Left kidney (tissue), 2 donors: ENCODE data around the gene RBMS3. TPM values are rescaled to one million over a fixed set of nuclear protein-coding genes. Genes with fewer than 3 reads are reported as not detected.
"Not testable (repeated sequence)": the region's sequence is repeated elsewhere in the genome, so short reads cannot be mapped to it uniquely, and the experiment has no call there.

Experiments
- DNase-seq: peaks from one replicate; pipeline ENCODE4 v3.0.0-alpha.2; 2013
- polyA plus RNA-seq: library from polyadenylated mRNA; unstranded; fragments of 120-200 nt; gene quantifications from one replicate; pipeline ENCODE4 v1.2.1, GENCODE V29; 2013; ENCODE audit not compliant: insufficient read length

Gene RBMS3
- polyA plus RNA-seq, 1 donor, result 15.4 TPM

DNA sequence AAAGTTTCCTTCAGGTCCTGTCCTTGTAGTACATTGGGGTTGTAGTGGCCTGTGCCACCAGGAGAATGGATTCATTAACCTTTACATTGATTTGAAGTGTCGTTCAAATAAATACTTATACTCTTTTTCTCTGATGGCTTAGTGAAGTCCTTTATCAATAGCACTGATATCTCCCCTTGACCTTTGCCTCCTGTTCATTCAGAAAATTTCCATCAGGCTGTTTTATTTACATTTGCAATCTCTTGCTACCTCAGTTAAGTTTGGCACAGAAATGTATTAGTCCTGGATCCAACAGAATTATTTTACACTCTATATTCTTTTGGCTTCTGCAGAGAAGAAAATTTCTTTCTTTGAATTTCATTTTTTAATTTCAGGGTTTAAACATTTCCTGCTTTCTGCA lies 497.0 kb downstream of the RBMS3 start:
- DNase-seq, result no peak

DNA sequence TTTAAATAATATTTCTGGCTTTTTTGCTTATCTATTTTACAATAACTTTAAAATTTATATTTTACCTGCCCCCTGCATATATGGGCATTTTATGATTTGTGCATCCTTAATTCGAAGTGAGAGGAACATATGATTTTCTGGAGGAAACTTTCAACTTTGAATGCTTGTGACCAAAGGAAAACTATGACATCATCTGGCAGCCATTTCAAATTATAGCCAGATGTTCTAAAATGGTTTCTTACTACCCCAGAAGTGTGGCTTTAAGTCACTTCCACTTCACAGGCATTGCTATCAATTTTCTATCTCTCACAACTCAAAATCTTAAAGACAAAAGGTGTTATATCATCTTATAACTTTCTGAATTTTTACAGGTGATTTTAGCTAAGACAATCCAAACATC lies 508.8 kb downstream of the RBMS3 start:
- no peak for DNase-seq

DNA sequence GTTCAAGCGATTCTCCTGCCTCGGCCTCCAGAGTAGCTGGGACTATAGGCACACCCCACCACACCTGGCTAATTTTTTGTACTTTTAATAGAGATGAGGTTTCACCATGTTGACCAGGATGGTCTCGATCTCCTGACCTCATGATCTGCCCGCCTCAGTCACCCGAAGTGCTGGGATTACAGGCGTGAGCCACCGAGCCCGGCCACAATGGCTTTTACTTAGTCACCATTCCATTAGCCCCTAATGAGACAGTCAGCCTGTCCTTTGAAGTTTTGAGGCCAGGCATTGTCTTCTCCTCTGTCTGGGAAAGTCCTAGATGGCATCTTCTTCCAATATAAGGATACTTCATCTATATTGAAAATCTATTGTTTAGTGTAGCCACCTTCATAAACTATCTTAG lies 515.9 kb downstream of the RBMS3 start:
- no peak for DNase-seq

DNA sequence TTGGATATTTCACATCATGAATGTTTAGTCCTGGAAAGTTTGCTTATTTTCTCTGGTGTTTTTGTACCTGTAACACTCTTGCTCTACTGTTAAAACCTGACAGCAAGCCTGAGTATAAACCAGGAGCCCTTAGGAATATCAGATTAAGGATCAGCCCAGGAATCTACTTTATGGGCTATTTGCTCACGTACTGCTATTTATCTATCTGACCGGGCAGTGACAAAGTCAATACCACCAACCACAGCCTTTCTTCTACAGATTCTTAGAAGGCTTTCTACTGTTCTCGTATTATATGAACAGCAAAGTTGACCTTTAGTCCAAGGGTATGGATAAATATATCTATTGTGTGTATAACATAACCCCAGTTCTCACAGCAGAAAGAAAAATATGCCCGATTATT lies 521.2 kb downstream of the RBMS3 start:
- DNase-seq, result no peak

DNA sequence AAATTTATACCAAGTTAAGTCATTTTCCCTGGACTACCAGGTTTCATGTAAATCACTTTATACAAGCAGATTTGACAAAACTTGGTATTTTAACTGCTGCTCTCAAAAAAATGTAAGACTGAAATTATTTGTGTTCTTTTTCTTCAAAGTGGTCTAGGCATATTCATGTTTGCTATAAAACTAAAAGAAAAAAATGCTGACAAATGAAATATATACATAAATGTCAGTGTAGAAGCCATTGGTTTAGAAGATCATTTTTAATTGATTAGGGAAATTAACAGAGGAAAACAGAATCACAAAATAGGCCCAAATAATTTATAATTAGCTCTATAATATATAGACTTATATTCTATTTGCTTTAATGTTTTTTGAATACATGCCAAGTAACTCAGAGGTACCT lies 523.2 kb downstream of the RBMS3 start:
- DNase-seq, result no peak

DNA sequence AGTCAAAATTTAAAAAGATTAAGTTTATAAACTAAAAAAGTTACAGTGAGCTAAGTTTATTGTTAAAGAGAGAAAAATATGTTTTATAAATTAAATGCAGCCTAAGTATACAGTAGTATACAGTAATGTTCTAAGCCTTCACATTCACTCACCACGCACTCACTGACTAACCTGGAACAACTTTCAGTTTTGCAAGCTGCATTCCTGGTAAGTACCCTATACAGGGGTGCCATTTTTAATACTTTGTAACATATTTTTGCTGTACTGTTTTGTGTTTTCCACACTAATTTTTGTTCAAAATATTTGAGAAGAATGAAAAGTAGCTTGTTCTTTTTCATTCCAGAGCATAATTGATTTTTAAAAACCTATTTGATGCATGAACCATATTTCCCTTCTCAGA lies 524.9 kb downstream of the RBMS3 start:
- DNase-seq, result no peak

DNA sequence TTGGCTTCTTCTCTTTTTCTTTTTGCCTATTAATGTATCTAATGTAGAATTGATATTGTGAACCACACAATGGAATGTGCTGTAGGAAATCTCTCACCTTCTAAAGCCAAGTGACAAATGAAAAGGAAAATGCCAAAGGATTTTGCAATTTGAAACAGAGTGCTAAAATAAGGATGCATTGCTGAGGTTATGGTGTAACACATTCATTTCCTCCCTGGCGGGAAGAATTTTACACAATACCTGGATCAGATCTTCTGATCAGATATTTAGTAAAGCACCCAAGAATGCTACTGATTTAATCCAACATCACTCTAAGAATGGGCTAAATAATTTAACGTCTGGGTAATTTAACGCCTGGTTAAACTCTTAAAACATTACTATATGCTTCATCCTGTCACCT lies 527.5 kb downstream of the RBMS3 start:
- DNase-seq, result not testable (repeated sequence)

DNA sequence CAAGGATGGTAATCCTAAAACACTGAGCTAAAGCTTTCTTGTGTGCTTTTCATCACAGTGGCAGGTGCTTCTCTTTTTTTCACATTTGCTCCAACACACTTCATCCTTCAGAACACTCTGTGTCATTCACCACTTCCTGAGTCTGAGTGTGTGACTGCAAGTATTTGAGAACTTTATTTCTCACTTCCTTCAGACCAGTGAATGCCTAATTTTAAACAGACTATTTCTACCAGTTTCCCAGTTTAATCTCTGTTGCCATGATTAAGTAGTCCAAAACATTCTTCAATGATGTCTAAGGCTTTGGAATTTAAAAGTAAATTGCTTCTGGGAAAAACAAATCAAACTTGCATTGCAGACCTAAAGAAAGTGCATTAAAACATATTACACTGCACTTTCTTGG lies 541.2 kb downstream of the RBMS3 start:
- DNase-seq, result no peak

DNA sequence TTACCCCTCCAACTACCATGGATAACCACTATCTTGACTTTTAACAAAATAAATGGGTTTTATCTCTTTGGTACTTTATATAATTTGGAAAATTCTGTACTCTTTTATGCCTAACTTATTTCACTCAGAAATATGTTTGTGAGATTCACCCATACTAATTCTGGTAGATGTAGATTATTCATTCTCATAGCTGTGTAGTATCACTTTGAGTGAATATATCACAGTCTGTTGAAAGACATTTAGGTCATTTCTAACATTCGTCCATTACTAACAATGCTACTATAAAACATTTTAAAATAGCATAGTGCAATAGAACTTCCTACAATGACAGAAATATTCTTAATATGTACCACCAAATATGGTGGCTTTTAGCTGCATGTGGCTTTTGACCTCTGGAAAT lies 542.4 kb downstream of the RBMS3 start:
- no peak for DNase-seq

DNA sequence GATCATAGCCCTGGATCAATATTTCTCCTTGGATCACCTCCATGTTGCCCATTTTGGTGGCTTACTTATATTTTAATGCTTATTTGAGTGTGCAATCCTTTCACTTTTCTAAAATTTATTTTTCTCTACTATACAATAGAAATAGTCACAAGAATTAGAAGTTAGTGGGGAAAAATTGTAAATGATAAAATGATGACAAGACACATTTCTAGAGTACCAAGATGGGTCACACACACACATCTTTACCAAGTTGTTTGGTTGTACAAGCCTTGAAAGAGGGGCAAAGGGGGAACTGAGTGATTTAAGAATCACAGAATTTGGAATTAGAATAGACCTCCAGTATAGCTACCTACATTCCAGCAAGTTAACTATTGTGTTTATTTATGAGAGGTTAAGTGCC lies 545.8 kb downstream of the RBMS3 start:
- DNase-seq, result no peak

DNA sequence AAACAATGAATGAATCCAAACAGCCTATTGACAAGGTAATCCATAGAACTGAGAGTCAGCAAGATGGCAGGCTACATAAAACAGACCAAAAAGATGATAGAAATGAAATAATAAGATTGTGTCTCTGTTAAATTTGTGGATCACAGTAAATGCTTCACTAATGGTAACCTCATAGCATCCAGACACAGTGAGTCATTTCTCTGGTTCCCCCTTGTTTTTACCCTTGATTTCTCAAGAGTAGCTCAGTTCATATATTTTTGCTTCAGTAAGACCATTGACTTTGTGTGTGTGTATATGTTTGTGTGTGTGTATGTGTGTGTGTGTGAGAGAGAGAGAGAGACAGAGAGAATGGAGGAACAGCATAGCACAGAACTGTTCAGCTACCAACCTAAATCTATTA lies 546.9 kb downstream of the RBMS3 start:
- DNase-seq, result no peak

DNA sequence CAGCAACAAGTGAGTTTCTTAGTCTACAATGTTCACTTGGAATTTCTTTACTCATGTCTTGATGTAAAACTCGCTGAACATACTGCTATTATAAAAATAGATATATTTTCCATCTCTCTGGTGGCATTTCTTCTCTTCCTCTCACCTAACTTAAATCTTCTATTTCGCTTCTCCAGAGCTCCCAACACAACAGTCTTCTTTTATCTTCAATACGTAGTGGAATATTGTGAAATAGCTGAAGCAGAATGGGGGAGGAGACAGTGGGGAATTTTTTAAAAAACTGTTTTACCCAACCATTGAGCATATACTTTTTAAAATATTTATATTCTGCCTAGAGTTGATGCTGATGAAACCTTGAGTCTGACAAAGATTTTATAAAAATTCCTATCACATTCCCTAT lies 548.5 kb downstream of the RBMS3 start:
- DNase-seq, result no peak

DNA sequence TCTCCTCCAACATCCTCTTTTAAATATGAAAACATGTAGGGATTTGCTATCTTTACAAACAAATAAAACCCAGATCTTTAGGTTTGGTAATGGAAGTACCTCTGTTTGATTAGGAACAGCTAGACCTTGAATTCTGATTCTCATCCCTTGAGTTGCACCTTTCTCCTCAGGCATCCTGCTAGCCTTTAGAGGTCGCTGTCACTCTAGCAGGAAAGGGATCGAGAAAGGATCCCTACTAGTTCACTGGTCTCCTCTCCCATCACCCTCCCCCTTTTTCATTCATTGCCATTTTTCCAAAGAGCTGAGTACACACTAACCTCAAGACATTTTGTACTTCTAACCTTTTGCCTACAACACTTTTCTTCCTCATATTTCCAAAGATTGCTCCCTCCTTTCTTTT lies 569.8 kb downstream of the RBMS3 start:
- no peak for DNase-seq

DNA sequence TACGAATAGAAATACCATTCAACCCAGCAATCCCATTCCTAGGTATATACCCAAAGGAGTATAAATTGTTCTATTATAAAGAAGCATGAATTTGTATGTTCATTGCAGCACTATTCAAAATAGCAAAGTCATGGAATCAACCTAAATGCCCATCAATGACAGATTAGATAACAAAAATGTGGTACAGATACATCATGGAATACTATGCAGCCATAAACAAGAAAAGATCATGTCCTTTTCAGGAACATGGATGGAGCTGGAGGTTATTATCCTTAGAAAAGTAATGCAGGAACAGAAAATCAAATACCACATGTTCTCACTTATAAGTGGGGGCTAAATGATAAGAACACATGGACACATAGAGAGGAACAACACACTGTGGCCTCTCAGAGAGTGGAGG lies 571.9 kb downstream of the RBMS3 start:
- DNase-seq, result no peak

DNA sequence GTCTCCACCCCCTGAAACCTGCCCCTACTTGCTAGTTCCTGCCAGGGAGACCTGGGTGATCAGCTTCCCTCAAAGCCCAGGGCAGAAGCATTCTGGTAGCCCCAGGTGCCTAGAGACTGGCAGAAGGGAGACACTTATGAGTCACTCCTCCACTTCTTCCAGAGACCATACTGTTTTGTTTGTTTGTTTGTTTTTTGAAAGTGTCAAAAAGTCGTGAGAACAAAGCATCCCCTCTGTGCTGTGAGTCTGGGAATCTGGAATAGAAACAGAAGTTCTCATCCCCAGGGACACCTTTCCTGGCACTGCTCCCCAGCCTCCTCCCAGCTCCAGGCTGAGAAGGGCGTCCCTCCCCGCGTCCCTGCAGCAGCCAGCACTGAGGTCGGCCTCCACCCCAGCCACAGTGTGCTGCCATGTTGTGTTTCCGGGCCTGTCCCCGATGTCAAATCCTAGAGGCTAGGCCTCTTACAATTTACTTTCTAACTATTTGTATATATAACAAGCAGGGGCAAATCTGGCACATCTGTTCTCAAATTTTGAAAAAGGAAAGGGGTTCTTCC lies 573.0 kb downstream of the RBMS3 start:
- DNase-seq, result no peak

DNA sequence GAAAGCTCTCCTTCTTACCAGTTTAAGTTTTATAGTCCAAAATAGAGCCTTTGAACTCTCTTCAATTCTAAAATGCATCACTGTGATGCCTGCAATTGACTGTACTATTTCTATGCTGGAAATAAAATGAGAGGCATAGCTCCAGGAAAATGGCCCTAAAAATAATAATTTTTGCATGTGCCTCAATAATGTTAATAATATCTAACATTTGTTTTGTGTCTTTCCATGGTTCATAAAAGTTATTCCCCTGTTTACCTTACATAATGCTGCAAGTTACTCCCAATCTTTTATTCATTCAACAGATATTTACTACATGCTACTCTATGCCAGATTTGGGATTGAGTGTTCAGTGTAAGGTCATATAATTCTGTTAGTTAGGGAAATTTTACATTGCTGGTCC lies 574.0 kb downstream of the RBMS3 start:
- DNase-seq, result no peak

DNA sequence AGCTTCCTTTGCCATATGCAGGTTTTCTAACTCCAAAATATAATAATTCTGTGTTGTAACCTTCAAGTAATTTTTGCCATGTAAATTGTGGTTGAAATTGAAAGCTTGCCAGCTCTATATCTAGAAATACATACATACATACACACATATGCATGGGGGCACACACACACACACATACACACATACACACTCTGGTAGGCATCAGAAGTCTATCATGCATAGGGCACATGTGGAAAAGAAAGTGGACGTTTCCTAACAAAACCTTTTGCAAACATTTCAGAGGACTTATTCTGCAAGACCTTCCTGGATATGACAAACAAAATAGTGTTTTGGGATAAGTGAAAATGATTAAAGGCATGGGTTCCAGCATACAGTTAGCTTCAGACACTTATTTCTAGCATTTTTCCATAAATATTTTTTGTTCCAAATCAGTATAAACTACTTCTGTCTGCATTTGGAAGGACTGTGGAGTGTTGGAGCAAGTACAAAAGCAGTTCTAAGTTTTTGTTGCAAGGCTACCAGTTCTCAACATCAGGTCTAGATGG lies 578.9 kb downstream of the RBMS3 start:
- no peak for DNase-seq

DNA sequence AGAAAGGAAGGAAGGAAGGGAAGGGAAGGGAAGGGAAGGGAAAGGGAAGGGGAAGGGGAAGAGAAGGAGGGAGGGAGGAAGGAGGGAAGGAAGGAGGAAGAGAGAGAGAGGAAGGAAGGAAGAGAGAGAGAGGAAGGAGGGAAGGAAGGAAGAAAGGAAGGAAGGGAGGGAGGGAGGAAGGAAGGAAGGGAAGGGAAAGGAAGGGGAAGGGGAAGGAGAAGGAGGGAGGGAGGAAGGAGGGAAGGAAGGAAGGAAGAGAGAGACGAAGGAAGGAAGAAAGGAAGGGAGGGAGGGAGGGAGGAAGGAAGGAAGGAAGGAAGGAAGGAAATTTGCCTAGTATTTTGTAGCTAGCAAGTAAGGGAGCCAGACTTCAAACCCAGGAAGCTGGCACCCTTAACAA lies 583.9 kb downstream of the RBMS3 start:
- no peak for DNase-seq

DNA sequence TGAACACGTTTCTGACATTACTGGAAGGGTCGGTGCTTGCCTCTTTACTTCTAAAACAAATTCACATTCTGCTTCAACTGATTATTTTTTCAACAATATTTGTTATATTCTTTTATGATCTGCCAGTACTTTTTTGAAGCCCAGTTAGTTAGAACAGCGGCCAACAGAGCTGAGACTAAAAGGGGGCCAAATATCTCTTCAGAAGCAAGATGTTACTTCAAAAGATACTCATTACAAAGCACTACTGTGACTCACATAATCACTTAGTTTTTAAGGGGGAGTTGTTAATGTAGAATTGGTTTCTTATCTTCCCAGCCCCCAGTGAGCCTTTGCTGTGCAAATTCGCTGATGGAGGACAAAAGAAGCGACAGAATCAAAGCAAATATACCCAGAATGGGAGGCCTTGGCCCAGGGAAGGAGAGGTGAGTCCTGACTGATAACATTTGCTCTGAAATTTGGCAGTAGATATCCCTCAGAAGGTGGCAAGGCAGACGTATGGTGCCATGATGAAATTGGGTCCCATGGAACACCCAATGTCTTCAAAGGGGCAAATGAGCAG lies 587.8 kb downstream of the RBMS3 start:
- DNase-seq, result no peak

DNA sequence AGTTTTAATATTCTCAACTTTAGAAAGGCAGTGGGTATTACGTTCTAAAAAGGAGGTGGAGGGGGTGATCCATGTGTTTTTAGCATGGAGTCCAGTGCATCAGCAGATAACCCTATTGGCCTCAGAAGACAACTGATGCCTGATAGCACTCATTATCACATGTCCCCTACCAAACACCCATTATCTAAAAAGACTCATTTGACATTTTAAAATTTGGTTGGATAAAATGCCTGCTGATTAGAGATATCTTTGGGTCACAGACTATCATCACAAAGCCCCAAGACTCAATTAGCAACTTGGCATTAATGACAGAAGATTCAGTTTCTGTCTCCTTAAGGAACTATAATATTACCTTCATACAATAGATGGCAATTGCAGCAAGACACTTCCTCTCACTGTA lies 589.3 kb downstream of the RBMS3 start:
- DNase-seq, result no peak

DNA sequence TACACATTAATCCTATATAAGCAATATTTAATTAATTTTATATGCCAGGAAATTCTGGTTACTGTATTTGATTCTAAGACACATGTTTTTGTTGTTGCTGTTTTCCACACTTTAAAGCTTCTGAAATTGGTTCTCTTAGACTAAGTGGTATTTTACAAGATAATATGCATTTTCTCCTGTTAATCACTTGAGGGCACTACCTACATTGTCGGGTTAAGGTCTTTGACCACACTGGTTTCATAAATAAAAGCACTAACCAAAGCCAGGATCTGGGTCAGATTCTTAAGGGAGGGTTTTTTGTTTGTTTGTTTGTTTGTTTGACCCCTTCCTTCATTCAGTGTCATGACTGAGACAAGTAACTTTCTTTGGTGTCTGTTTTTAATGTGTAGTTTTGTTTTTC lies 590.2 kb downstream of the RBMS3 start:
- no peak for DNase-seq

DNA sequence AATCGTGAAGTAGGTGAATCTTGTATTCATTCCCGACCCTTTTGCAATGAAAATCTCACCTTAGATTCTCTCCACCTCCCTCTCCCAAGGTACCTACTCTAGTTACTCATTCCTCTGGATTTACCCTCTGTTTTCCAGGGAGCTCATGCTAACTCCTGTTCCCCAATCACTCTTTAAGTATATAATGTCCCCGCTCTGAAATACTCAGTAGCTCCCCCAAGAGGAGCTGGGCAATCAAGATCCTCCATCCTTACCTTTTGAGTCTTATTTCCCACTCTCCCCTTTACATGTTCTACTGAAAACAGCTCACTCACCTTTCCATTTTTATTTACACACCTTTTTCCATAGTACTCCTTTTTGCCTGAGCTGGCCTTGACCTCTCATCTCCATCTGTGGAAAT lies 599.9 kb downstream of the RBMS3 start:
- no peak for DNase-seq

DNA sequence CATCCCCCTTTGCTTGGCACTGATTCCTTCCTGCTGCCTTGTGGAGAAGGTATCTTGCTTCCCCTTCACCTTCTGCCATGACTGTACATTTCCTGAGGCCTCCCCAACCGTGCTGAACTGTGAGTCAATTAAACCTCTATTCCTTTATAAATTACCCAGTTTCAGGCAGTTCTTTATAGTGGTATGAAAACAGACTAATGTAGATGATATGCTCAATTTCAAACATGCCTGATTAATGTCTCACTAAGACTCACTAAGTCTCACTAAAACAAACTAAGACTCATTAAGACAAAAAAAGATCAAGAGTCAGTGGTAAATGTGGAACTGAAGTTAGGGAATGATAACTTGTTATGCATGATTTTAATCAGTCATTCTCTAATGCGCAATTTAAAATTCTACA lies 606.6 kb downstream of the RBMS3 start:
- no peak for DNase-seq

DNA sequence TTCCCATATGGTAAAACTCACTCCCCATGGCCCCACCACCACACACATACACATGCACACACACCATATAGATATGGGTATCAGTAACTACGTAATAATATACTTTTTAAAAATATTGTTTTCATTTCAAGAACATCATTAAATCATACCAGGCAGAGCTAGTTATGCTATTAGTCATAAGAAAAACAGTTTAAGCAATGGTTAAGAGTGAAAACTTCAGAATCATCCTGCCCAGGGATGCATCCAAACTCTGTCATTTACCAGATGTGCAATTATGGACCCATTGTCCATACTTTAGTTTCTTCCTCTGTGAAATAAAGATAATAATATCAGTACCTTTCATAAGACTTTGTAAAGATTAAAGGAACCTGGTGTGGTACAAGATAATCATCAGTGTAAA lies 608.3 kb downstream of the RBMS3 start:
- no peak for DNase-seq

DNA sequence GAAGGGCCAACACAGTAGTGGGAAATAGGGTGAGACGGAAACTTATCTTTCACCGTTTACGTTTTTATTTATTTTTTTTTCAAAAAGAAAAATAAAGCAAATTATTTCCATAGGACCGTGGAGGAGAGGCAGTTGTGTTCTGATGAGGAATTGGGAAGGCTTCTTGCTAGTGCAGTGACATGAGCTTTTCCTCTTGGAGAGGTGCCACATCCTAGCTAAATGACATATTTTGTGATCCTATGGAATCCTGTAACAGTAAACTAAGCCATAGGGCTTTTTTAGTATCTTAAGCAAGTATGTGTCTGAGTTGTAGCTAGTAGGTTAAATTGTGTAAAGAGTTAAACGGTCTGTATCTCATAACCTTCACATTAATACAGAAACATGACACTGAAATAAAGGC lies 609.9 kb downstream of the RBMS3 start:
- DNase-seq, result no peak
